K562 (cell line): ENCODE results near the gene PODNL1. TPM values are rescaled to one million over a fixed set of nuclear protein-coding genes. Genes with fewer than 3 reads are reported as not detected.

ENCODE experiments used
- FOXA1 ChIP-seq: fragments of 450-650 bp; IDR thresholded peaks from 2 replicates; pipeline ENCODE4 v1.6.1; 2016; ENCODE audit warnings: mild to moderate bottlenecking, borderline replicate concordance
- HMG20A ChIP-seq: fragments of 450-650 bp; formaldehyde crosslinking; conservative IDR thresholded peaks from 2 replicates; pipeline ENCODE4 v1.4.0; 2020; ENCODE audit warnings: mild to moderate bottlenecking, mixed read lengths
- KAT2B ChIP-seq: IDR thresholded peaks from one replicate; pipeline ENCODE4 v1.6.1; 2012; ENCODE audit warnings: low read depth, mild to moderate bottlenecking, control low read depth, inconsistent platforms, low read length, moderate library complexity
- MCM2 ChIP-seq: fragments of 450-650 bp; IDR thresholded peaks from 2 replicates; pipeline ENCODE4 v1.6.1; 2017; ENCODE audit warnings: low read depth, mild to moderate bottlenecking
- POLR3G ChIP-seq: IDR thresholded peaks from 2 replicates; pipeline ENCODE4 v1.6.1; 2011; ENCODE audit not compliant: insufficient read length, insufficient replicate concordance; ENCODE audit errors: extremely low read depth
- RNF219 ChIP-seq: fragments of 250-450 bp; sonication (Bioruptor Pico); IDR thresholded peaks from 2 replicates; pipeline ENCODE4 v1.5.0; 2022; ENCODE audit warnings: mild to moderate bottlenecking
- RUNX1 ChIP-seq: sonication (generic); IDR thresholded peaks from 2 replicates; pipeline ENCODE4 v1.6.1; 2016; ENCODE audit warnings: antibody characterized with exemption, low read depth
- SRF ChIP-seq, 2 experiments: fragments of 250-450, 450-650 bp in 1 of 2; sonication (Bioruptor Pico) in 1 of 2; sonication (generic) in 1 of 2; formaldehyde crosslinking; IDR thresholded peaks; 2 replicates each; pipeline versions ENCODE4 v1.5.0 to v1.5.1; 2020 to 2022; ENCODE audit warnings: mild to moderate bottlenecking in 1 of 2, missing genetic modification reagents in 1 of 2
- TEAD1 ChIP-seq, 2 experiments: fragments of 450-650 bp in 1 of 2; sonication (generic) in 1 of 2; formaldehyde crosslinking; IDR thresholded peaks; 2 replicates each; pipeline versions ENCODE4 v1.4.0 to v1.8.0; 2020 to 2022; ENCODE audit warnings: mild to moderate bottlenecking in 2 of 2, missing genetic modification reagents in 1 of 2
- THAP7 ChIP-seq: fragments of 250-450 bp; sonication (Bioruptor Pico); IDR thresholded peaks from 2 replicates; pipeline ENCODE4 v1.5.0; 2021
- ZNF449 ChIP-seq: fragments of 250-450 bp; sonication (Bioruptor Pico); IDR thresholded peaks from 2 replicates; pipeline ENCODE4 v1.8.0; 2022; ENCODE audit warnings: moderate library complexity, mild to moderate bottlenecking, inconsistent platforms
- ZNF592 ChIP-seq: fragments of 450-650 bp; IDR thresholded peaks from 2 replicates; pipeline ENCODE4 v1.6.1; 2017; ENCODE audit warnings: antibody characterized with exemption, mild to moderate bottlenecking
- polyA plus RNA-seq, 8 experiments: library from polyadenylated mRNA; depleted of rRNA in 4 of 8; stranded (reverse) in 5 of 8; unstranded in 3 of 8; fragments of >200 nt; fragmentation: Nextera tagmentation in 2 of 8; fragmentation: Illumina TruSeq in 1 of 8; extraction: Ambion mirVana in 2 of 8; extraction: Trizol in 1 of 8; gene quantifications; 2 replicates each; pipeline versions ENCODE4 v1.2.1 to v1.2.3, GENCODE V29; 2011 to 2014; ENCODE audit warnings: inconsistent platforms in 1 of 8, missing spikeins in 1 of 8
- total RNA-seq, 7 experiments: library from RNA; depleted of rRNA in 6 of 7; stranded (reverse); fragments of >200 nt in 6 of 7; fragmentation: Illumina TruSeq in 2 of 7; extraction: Trizol in 2 of 7; gene quantifications; 2 replicates each; pipeline versions ENCODE4 v1.2.1 to v1.2.3, GENCODE V29; 2011 to 2021; ENCODE audit warnings: low replicate concordance in 1 of 7

The PODNL1 gene
- total and polyA plus RNA-seq, 9 of the 15 experiments (the other 6 are each of a cell fraction or from before 2014, with no cell fraction given) = 0.18 to 0.47 (median 0.23) TPM; not detected in 3

DNA sequence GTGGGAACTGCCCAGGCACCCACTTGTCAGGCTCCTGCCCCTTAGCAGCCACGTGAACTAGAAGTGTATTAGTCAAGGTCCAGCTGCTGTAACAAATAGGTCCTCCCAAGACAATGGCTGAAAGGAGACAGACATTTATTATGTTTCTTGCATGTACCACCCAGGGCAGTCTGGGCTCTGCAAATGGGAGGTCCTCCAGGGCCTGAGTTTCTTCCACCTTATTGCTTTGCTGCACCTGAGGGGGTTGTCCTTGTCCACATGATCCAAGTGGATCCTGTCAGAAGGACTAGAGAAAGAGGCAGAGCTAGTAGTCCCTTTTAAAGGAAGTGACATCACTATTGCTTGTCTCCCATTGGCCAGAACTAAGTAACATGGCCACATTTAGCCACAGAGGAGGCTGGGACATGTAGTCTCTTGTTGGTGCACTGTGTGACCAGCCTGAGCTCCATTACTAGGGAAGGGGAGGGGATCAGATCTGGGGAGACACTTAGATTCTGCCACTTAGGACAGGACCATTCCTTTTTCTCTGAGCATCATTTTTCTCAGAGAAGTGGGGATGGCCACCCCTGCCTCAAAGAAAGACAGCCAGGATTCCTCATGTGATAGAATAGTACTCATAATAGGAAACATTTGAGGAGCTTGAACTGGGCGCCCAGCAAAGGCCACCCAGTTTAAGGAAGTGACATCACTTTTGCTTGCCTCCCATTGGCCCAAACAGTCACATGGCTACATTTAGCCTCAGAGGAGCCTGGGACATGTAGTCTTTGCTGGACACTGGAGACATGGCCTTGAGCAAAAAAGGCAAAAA, 17.1 kb downstream of the PODNL1 start (continued):
- TF ChIP-seq ZNF592 (no peak), HMG20A (CRISPR knock-in tag) (no peak), TEAD1 (CRISPR knock-in tag; IDR thresholded peaks at IDR 0.05) (0 out of 4 replicates have a peak, but pooled peaks of 1 of the 2 experiments have one; percentile 30), RNF219 (CRISPR knock-in tag) (no peak), KAT2B (no peak), FOXA1 (no peak), RUNX1 (no peak), SRF (CRISPR knock-in tag; IDR thresholded peaks at IDR 0.05) (no peak), ZNF449 (CRISPR knock-in tag) (no peak), MCM2 (no peak), POLR3G (no peak), THAP7 (CRISPR knock-in tag) (no peak)
